K562 (cell line): ENCODE measurements around the gene PYY.

Source experiments
- CTCF ChIP-seq, 3 experiments: IDR thresholded peaks in 2 of 3; conservative IDR thresholded peaks in 1 of 3; 2 replicates each; pipeline ENCODE4 v1.5.1; 2011 to 2012; ENCODE audit warnings: low read length in 3 of 3, mild to moderate bottlenecking in 3 of 3, control low read depth in 2 of 3, improper control_type of control experiment in 1 of 3, inconsistent platforms in 1 of 3, low read depth in 1 of 3, mixed read lengths in 1 of 3, moderate library complexity in 1 of 3; ENCODE audit not compliant: insufficient read depth in 2 of 3
- EP300 ChIP-seq: IDR thresholded peaks from 2 replicates; pipeline ENCODE4 v1.6.1; 2012; ENCODE audit warnings: low read length, improper control_type of control experiment
- GATA2 ChIP-seq: sonication (generic); formaldehyde crosslinking; IDR thresholded peaks from 2 replicates; pipeline ENCODE4 v1.4.0; 2020; ENCODE audit warnings: mild to moderate bottlenecking, missing genetic modification reagents
- KLF16 ChIP-seq: IDR thresholded peaks from 2 replicates; pipeline ENCODE4 v1.6.1; 2016; ENCODE audit warnings: antibody characterized with exemption
- POLR2AphosphoS5 ChIP-seq: IDR thresholded peaks from 2 replicates; pipeline ENCODE4 v1.6.1; 2011; ENCODE audit warnings: mild to moderate bottlenecking, low read depth, low read length, moderate library complexity; ENCODE audit not compliant: control insufficient read depth, insufficient read depth
- POLR3G ChIP-seq: IDR thresholded peaks from 2 replicates; pipeline ENCODE4 v1.6.1; 2011; ENCODE audit not compliant: insufficient read length, insufficient replicate concordance; ENCODE audit errors: extremely low read depth
- ZFX ChIP-seq: sonication (generic); formaldehyde crosslinking; IDR thresholded peaks from 2 replicates; pipeline ENCODE4 v1.8.0; 2022; ENCODE audit warnings: mild to moderate bottlenecking, missing genetic modification reagents, moderate library complexity
- ZNF766 ChIP-seq: fragments of 200-800 bp; sonication (Bioruptor generic); conservative IDR thresholded peaks from 2 replicates; pipeline ENCODE4 v1.6.1; 2016; ENCODE audit warnings: missing genetic modification characterization, missing compliant biosample characterization
- TF ChIP-seq, protein P1 (sequence below): sonication (generic); formaldehyde crosslinking; IDR thresholded peaks from 2 replicates; pipeline ENCODE4 v1.8.1; 2022; ENCODE audit warnings: missing genetic modification reagents
- TF ChIP-seq, protein P2 (sequence below), 2 experiments: fragments of 200-800 bp in 1 of 2; sonication (Bioruptor generic) in 1 of 2; sonication (generic) in 1 of 2; formaldehyde crosslinking in 1 of 2; IDR thresholded peaks in 1 of 2; conservative IDR thresholded peaks in 1 of 2; 2 replicates each; pipeline versions ENCODE4 v1.5.0 to v1.6.1; 2016 to 2020; ENCODE audit warnings: missing compliant biosample characterization in 1 of 2, missing genetic modification characterization in 1 of 2, missing genetic modification reagents in 1 of 2

DNA sequence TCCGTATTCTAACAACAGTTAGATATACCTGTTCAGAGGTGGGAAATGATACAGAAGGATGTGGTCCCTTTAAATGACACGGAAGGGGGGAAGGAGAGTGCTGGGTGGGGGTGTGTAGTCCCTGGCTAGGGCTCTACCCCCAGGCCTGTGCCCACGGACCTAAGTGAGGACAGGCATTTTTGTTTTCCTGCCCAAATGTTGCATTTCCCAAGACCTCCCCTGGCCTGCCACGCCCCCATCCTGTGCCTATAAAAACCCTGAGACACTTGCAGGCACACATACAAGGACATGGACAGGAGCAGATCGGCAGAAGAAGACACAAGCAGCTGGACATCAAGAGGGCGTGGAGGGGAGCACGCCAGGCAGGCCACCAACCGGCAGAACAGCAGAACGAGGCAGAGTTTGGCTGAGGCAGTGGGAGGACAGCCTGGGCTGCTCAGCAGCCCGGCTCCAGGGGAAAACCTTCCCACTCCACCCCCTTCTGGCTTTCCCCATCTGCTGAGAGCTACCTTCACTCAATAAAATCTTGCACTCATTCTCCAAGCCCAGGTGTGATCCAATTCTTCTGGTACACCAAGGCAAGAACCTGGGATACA is 33.1 kb downstream of the PYY start:
- TF ChIP-seq POLR2AphosphoS5 (no peak), EP300 (no peak), CTCF (IDR thresholded peaks at IDR 0.05 in 2 of 3, conservative IDR thresholded peaks at IDR 0.05 in 1 of 3; ENCODE audit: insufficient read depth in 2 of 3, low read depth in 1 of 3, low read length in 3 of 3) (no peak), POLR3G (no peak), KLF16 (no peak), ZFX (CRISPR knock-in tag) (no peak), ZNF766 (CRISPR knock-in tag) (no peak), GATA2 (CRISPR knock-in tag) (no peak)
- TF ChIP-seq, protein P1, sequence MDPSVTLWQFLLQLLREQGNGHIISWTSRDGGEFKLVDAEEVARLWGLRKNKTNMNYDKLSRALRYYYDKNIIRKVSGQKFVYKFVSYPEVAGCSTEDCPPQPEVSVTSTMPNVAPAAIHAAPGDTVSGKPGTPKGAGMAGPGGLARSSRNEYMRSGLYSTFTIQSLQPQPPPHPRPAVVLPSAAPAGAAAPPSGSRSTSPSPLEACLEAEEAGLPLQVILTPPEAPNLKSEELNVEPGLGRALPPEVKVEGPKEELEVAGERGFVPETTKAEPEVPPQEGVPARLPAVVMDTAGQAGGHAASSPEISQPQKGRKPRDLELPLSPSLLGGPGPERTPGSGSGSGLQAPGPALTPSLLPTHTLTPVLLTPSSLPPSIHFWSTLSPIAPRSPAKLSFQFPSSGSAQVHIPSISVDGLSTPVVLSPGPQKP (CRISPR knock-in tag): no peak
- TF ChIP-seq, protein P2, sequence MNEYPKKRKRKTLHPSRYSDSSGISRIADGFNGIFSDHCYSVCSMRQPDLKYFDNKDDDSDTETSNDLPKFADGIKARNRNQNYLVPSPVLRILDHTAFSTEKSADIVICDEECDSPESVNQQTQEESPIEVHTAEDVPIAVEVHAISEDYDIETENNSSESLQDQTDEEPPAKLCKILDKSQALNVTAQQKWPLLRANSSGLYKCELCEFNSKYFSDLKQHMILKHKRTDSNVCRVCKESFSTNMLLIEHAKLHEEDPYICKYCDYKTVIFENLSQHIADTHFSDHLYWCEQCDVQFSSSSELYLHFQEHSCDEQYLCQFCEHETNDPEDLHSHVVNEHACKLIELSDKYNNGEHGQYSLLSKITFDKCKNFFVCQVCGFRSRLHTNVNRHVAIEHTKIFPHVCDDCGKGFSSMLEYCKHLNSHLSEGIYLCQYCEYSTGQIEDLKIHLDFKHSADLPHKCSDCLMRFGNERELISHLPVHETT (CRISPR knock-in tag; conservative IDR thresholded peaks at IDR 0.05 in 1 of 2, IDR thresholded peaks at IDR 0.05 in 1 of 2): no peak
